Hepatocyte (in vitro differentiated cells): Measurements from ENCODE around the gene RAB26. TPM values are rescaled to one million over a fixed set of nuclear protein-coding genes. Genes with fewer than 3 reads are reported as not detected.

Source experiments
- DNase-seq: peaks from one replicate; pipeline ENCODE4 v3.0.0-alpha.2; 2016; ENCODE audit warnings: low spot score
- H2AFZ ChIP-seq: fragments of 200-600 bp; sonication (generic); 2 replicates; pipeline ENCODE4 v1.6.0; 2016; ENCODE audit warnings: antibody characterized with exemption, mild to moderate bottlenecking
- H3K27ac ChIP-seq: fragments of 200-600 bp; sonication (generic); 2 replicates; pipeline ENCODE4 v1.5.1; 2016; ENCODE audit warnings: mild to moderate bottlenecking
- H3K27me3 ChIP-seq: fragments of 200-600 bp; sonication (generic); 2 replicates; pipeline ENCODE4 v1.6.1; 2016
- H3K36me3 ChIP-seq: fragments of 200-600 bp; sonication (generic); replicated peaks from 2 replicates; pipeline ENCODE4 v1.5.1; 2016; ENCODE audit warnings: low read depth; ENCODE audit not compliant: insufficient read depth
- H3K4me1 ChIP-seq: fragments of 200-600 bp; sonication (generic); 2 replicates; pipeline ENCODE4 v1.5.1; 2016; ENCODE audit warnings: mild to moderate bottlenecking, moderate library complexity; ENCODE audit not compliant: insufficient read depth
- H3K4me2 ChIP-seq: fragments of 200-600 bp; sonication (generic); 2 replicates; pipeline ENCODE4 v1.6.0; 2016
- H3K4me3 ChIP-seq: fragments of 200-600 bp; sonication (generic); 2 replicates; pipeline ENCODE4 v1.5.1; 2016; ENCODE audit warnings: mild to moderate bottlenecking
- H3K79me2 ChIP-seq: fragments of 200-600 bp; sonication (generic); 2 replicates; pipeline ENCODE4 v1.6.0; 2017; ENCODE audit warnings: mild to moderate bottlenecking
- H3K9me2 ChIP-seq: fragments of 200-600 bp; sonication (generic); replicated peaks from 2 replicates; pipeline ENCODE4 v1.6.0; 2017; ENCODE audit warnings: mild to moderate bottlenecking; ENCODE audit not compliant: insufficient read depth
- H3K9me3 ChIP-seq: fragments of 200-600 bp; sonication (generic); 2 replicates; pipeline ENCODE4 v1.5.1; 2016; ENCODE audit warnings: low read depth, mild to moderate bottlenecking
- H4K20me1 ChIP-seq: fragments of 200-600 bp; sonication (generic); 2 replicates; pipeline ENCODE4 v1.6.0; 2016; ENCODE audit warnings: mild to moderate bottlenecking; ENCODE audit not compliant: insufficient read depth, poor library complexity, severe bottlenecking
- EZH2 ChIP-seq: fragments of 200-600 bp; sonication (generic); IDR thresholded peaks from 2 replicates; pipeline ENCODE4 v1.6.1; 2016; ENCODE audit warnings: antibody characterized with exemption, mild to moderate bottlenecking, borderline replicate concordance
- EZH2phosphoT487 ChIP-seq: fragments of 200-600 bp; sonication (generic); IDR thresholded peaks from one replicate; pipeline ENCODE4 v1.6.1; 2018; ENCODE audit warnings: antibody characterized with exemption, mild to moderate bottlenecking, low read depth, moderate library complexity; ENCODE audit not compliant: unreplicated experiment, severe bottlenecking
- WGBS: methylation state at CpG from one replicate; pipeline ENCODE4 v1.1.6; 2016; ENCODE audit warnings: low lambda C conversion rate; ENCODE audit errors: missing lambda C conversion rate; 5-methylcytosine and 5-hydroxymethylcytosine counted together
- polyA plus RNA-seq: library from polyadenylated mRNA; unstranded; fragments of >200 nt; fragmentation: Nextera tagmentation; extraction: Ambion mirVana; gene quantifications from 2 replicates; pipeline ENCODE4 v1.2.1, GENCODE V29; 2016
- total RNA-seq: library from RNA; depleted of rRNA; stranded (reverse); fragments of >200 nt; gene quantifications from 2 replicates; pipeline ENCODE4 v1.2.3, GENCODE V29; 2014
- TF ChIP-seq, protein P1 (sequence below): fragments of 200-600 bp; sonication (generic); IDR thresholded peaks from 2 replicates; pipeline ENCODE4 v1.5.1; 2016; ENCODE audit warnings: antibody characterized with exemption, mild to moderate bottlenecking; ENCODE audit not compliant: poor library complexity

The RAB26 gene
- total and polyA plus RNA-seq, 2 experiments from 2014 or later = 8.3 to 15.0 TPM

DNA sequence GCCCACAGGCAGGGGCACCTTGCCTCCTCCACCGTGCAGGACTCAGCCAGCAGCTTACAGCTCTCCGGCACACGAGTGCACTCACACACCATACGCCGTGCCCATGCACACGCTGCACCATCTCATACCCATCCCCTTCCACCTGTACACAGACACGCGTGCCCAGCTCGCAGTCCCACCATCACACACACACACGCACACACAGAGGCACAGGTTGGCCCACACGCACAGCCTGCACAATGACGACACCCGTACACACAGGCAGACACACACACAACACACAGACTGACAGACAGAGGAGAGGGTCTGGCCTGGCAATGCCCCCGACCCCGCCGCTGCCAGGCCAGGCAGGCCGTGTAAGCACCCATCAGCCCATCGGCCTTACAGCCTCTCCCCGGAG, 35.9 kb downstream of the RAB26 start:
- no peak for TF ChIP-seq EZH2
- TF ChIP-seq, protein P1, sequence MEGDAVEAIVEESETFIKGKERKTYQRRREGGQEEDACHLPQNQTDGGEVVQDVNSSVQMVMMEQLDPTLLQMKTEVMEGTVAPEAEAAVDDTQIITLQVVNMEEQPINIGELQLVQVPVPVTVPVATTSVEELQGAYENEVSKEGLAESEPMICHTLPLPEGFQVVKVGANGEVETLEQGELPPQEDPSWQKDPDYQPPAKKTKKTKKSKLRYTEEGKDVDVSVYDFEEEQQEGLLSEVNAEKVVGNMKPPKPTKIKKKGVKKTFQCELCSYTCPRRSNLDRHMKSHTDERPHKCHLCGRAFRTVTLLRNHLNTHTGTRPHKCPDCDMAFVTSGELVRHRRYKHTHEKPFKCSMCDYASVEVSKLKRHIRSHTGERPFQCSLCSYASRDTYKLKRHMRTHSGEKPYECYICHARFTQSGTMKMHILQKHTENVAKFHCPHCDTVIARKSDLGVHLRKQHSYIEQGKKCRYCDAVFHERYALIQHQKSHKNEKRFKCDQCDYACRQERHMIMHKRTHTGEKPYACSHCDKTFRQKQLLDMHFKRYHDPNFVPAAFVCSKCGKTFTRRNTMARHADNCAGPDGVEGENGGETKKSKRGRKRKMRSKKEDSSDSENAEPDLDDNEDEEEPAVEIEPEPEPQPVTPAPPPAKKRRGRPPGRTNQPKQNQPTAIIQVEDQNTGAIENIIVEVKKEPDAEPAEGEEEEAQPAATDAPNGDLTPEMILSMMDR = no peak
- no peak for TF ChIP-seq EZH2phosphoT487
- Histone ChIP-seq H3K27me3 (no peaks in the 10 kb centered on the region), H3K4me1 (no peaks in the 10 kb centered on the region), H3K27ac (no peak overlapping the region), H3K9me3 (no peaks in the 10 kb centered on the region), H3K9me2 (no peaks in the 10 kb centered on the region), H2AFZ (no peak overlapping the region), H3K79me2 (no peaks in the 10 kb centered on the region), H3K4me2 (no peak overlapping the region), H4K20me1 (no peaks in the 10 kb centered on the region), H3K36me3 (no peaks in the 10 kb centered on the region), H3K4me3 (no peak overlapping the region)
- no peak for DNase-seq
- 95% methylated on average over 19 of the region's 19 CpGs for WGBS

DNA sequence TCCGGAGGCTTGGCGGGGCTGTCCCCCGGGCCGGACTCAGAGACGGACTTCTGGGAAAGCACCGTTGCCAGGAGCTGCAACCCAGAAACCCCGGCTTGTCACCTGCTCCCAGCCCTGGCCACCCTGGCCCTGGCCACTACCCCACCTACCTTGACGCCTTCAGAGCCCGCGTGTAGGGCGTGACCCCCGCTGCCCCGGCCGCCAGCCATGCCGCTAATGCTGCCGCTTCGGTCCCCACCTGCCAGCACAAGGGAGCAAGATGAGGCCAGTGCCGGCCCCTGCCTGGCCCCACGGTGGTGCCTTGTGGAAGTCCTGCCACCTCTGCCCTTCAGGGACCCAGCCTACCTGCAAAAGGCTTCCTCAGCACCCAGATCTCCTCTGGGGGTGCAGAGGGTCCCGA, 36.5 kb downstream of the RAB26 start:
- no peak overlapping the region for H3K4me3 ChIP-seq
- no peaks in the 10 kb centered on the region for H3K36me3 ChIP-seq
- H3K27ac ChIP-seq = no peak overlapping the region
- H3K79me2 ChIP-seq = no peaks in the 10 kb centered on the region
- H3K9me2 ChIP-seq = no peaks in the 10 kb centered on the region
- TF ChIP-seq EZH2phosphoT487 = no peak
- TF ChIP-seq EZH2 = no peak
- TF ChIP-seq, protein P1 = no peak
- H4K20me1 ChIP-seq = no peaks in the 10 kb centered on the region
- H3K9me3 ChIP-seq = no peaks in the 10 kb centered on the region
- H2AFZ ChIP-seq = no peak overlapping the region
- WGBS = 90% methylated on average over 19 of the region's 20 CpGs
- H3K27me3 ChIP-seq = no peaks in the 10 kb centered on the region
- H3K4me1 ChIP-seq = no peaks in the 10 kb centered on the region
- DNase-seq = no peak
- no peak overlapping the region for H3K4me2 ChIP-seq

DNA sequence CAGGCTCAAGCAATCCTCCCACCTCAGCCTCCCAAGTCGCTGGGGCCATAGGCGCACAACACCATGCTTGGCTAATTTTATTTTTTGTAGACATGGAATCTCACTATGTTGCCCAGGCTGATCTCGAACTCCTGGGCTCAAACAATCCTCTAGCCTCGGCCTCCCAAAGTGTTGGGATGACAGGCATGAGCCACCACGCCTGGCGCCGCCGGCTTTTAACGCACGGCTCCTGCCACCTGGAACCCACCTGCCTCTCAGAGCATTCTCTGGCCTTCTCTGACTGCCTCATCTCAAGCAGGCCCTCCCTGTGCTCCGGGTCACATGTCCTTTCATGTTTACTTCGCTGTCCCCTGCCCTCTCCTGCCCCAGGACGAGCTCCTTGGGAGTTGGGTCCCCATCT, 37.6 kb downstream of the RAB26 start:
- H2AFZ ChIP-seq = no peak overlapping the region
- WGBS = 90% methylated on average over 13 of the region's 13 CpGs
- H3K4me3 ChIP-seq = no peak overlapping the region
- no peak for TF ChIP-seq EZH2
- TF ChIP-seq EZH2phosphoT487 = no peak
- TF ChIP-seq, protein P1 = no peak
- H3K27me3 ChIP-seq = no peaks in the 10 kb centered on the region
- no peaks in the 10 kb centered on the region for H3K36me3 ChIP-seq
- no peak overlapping the region for H3K4me2 ChIP-seq
- no peaks in the 10 kb centered on the region for H3K79me2 ChIP-seq
- no peaks in the 10 kb centered on the region for H3K9me2 ChIP-seq
- DNase-seq = no peak
- no peak overlapping the region for H3K27ac ChIP-seq
- no peaks in the 10 kb centered on the region for H3K4me1 ChIP-seq
- no peaks in the 10 kb centered on the region for H3K9me3 ChIP-seq
- no peaks in the 10 kb centered on the region for H4K20me1 ChIP-seq

DNA sequence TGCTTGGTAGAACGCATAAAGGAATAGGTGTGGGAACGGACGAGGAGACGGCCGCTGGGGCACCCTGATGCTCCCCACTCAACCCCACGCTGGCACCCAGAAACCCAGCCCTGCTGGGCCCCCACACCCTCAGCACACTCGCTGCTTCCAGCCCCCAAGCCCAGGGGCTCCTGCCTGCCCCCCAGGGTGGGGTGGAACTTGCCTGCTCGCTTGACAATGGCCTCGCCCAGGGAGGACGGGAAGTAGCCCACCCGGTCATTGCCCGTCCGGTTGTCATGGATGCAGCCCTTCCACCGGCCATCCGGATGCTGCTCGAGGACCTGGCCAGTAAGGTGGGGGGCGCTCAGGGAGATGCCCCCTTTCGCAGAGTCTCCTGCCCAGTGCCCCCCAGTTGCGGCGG, 38.1 kb downstream of the RAB26 start:
- H3K27me3 ChIP-seq = no peaks in the 10 kb centered on the region
- no peak overlapping the region for H3K27ac ChIP-seq
- TF ChIP-seq, protein P1 = no peak
- TF ChIP-seq EZH2phosphoT487 (no peak), EZH2 (no peak)
- WGBS = 92% methylated on average over 15 of the region's 20 CpGs
- no peaks in the 10 kb centered on the region for H3K79me2 ChIP-seq
- H4K20me1 ChIP-seq = no peaks in the 10 kb centered on the region
- H3K4me1 ChIP-seq = no peaks in the 10 kb centered on the region
- H3K9me3 ChIP-seq = no peaks in the 10 kb centered on the region
- no peak for DNase-seq
- H3K9me2 ChIP-seq = no peaks in the 10 kb centered on the region
- H3K4me2 ChIP-seq = no peak overlapping the region
- H3K36me3 ChIP-seq = no peaks in the 10 kb centered on the region
- no peak overlapping the region for H3K4me3 ChIP-seq
- H2AFZ ChIP-seq = no peak overlapping the region
